Endothelial cell of umbilical vein (primary cell): ENCODE results near the gene SLITRK4.

ENCODE experiments used
- EZH2 ChIP-seq: IDR thresholded peaks from 2 replicates; pipeline ENCODE4 v1.6.1; 2012; ENCODE audit warnings: borderline replicate concordance, low read depth, mild to moderate bottlenecking, moderate library complexity, low read length, inconsistent platforms; ENCODE audit not compliant: severe bottlenecking
- FOS ChIP-seq: IDR thresholded peaks from 2 replicates; pipeline ENCODE4 v1.6.1; 2011; ENCODE audit warnings: mild to moderate bottlenecking, low read length, moderate library complexity, borderline replicate concordance; ENCODE audit not compliant: insufficient read depth
- GATA2 ChIP-seq: IDR thresholded peaks from 2 replicates; pipeline ENCODE4 v1.7.0; 2011; ENCODE audit warnings: low read depth, mild to moderate bottlenecking, moderate library complexity, mixed read lengths, low read length; ENCODE audit not compliant: insufficient read length, insufficient read depth
- JUN ChIP-seq: IDR thresholded peaks from 2 replicates; pipeline ENCODE4 v1.6.1; 2011; ENCODE audit warnings: borderline replicate concordance, low read depth; ENCODE audit not compliant: insufficient read length, insufficient read depth
- MYC ChIP-seq: IDR thresholded peaks from one replicate; pipeline ENCODE4 v1.6.1; 2011; ENCODE audit warnings: mild to moderate bottlenecking, low read depth, low read length
- POLR2A ChIP-seq: IDR thresholded peaks from 2 replicates; pipeline ENCODE4 v1.6.1; 2012; ENCODE audit warnings: low read depth, mild to moderate bottlenecking, control low read depth, low read length
- POLR2AphosphoS5 ChIP-seq: IDR thresholded peaks from 2 replicates; pipeline ENCODE4 v1.6.1; 2012; ENCODE audit warnings: low read depth, mild to moderate bottlenecking, control low read depth, low read length, moderate library complexity; ENCODE audit not compliant: insufficient read depth
- TF ChIP-seq, protein P1 (sequence below), 2 donors: IDR thresholded peaks; 1 replicate in 1 of 2; 2 replicates in 1 of 2; pipeline ENCODE4 v1.5.1; 2011; ENCODE audit warnings: low read length in 2 of 2, mild to moderate bottlenecking in 2 of 2, moderate library complexity in 2 of 2, control low read depth in 1 of 2, inconsistent platforms in 1 of 2, low read depth in 1 of 2; ENCODE audit not compliant: insufficient read depth in 1 of 2; ENCODE audit errors: extremely low read depth in 1 of 2
- TF ChIP-seq, protein P2 (sequence below): IDR thresholded peaks from 2 replicates; pipeline ENCODE4 v1.6.1; 2011; ENCODE audit not compliant: insufficient read depth, insufficient read length

DNA sequence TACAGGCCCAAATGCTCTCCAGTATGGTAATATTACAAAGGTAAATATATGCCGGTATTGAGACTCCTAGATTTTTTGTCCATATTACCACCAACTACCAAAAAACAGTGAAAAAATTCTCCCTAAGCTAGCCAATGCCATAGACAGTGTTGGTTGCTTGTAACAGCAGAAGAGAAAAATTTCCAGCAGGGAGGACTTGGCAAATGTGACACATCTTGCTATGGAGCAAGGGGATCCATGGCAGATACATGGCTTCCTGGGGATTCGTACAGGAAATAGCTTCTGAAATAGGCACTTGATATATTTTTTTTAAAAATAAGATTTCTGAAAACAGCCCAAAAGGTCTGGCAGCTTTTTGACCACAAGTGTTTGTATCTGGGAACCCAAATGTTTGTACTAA, 14.6 kb downstream of the SLITRK4 start:
- TF ChIP-seq, protein P1, sequence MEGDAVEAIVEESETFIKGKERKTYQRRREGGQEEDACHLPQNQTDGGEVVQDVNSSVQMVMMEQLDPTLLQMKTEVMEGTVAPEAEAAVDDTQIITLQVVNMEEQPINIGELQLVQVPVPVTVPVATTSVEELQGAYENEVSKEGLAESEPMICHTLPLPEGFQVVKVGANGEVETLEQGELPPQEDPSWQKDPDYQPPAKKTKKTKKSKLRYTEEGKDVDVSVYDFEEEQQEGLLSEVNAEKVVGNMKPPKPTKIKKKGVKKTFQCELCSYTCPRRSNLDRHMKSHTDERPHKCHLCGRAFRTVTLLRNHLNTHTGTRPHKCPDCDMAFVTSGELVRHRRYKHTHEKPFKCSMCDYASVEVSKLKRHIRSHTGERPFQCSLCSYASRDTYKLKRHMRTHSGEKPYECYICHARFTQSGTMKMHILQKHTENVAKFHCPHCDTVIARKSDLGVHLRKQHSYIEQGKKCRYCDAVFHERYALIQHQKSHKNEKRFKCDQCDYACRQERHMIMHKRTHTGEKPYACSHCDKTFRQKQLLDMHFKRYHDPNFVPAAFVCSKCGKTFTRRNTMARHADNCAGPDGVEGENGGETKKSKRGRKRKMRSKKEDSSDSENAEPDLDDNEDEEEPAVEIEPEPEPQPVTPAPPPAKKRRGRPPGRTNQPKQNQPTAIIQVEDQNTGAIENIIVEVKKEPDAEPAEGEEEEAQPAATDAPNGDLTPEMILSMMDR (IDR thresholded peaks at IDR 0.05; ENCODE audit: extremely low read depth in 1 of 2, insufficient read depth in 1 of 2, low read depth in 1 of 2, low read length in 2 of 2) = no peak
- no peak for TF ChIP-seq POLR2A
- no peak for TF ChIP-seq EZH2
- TF ChIP-seq, protein P2, sequence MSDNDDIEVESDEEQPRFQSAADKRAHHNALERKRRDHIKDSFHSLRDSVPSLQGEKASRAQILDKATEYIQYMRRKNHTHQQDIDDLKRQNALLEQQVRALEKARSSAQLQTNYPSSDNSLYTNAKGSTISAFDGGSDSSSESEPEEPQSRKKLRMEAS = no peak
- TF ChIP-seq POLR2AphosphoS5 = no peak
- no peak for TF ChIP-seq FOS
- TF ChIP-seq JUN = no peak
- no peak for TF ChIP-seq MYC
- TF ChIP-seq GATA2 = no peak
